ENCODE results near the gene MAU2.

The MAU2 gene

DNA sequence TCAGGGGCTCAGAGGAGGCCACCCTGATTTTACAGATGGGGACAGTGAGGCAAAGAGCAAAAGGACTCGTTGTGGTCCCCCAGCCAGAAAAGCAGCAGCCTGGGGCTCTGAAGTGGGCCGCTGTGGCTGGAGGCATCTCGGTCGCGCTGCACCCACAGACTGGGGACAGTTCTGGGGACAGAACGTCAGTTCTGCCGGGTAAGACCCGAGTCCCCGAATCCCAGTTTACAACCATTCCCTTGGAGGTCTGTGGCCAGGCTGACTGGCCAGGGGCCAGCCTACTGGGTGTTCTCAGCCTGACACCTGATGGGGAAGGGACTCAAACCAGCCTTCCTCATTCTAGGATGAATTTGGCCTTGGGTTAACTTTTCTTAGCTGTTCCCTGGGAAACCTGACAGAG lies 14.4 kb upstream of the MAU2 start:
- H3K27ac ChIP-seq (ENCODE audit: low read depth, low read length) = no peak overlapping the region
- H3K9ac ChIP-seq (ENCODE audit: low read depth, low read length) = no peak overlapping the region
- no peaks in the 10 kb centered on the region for H3K9me3 ChIP-seq (ENCODE audit: insufficient read depth, low read depth, low read length)
- H3K36me3 ChIP-seq (ENCODE audit: insufficient read depth, low read length) = peaks cover 95% of the 10 kb centered on the region
- H3K4me1 ChIP-seq (ENCODE audit: insufficient read depth, low read length) = no peaks in the 10 kb centered on the region
- no peak overlapping the region for H3K4me3 ChIP-seq (ENCODE audit: low read length)
- 96% methylated on average over 9 of the region's 9 CpGs for WGBS
- H3K27me3 ChIP-seq (ENCODE audit: insufficient read depth, low read length) = no peaks in the 10 kb centered on the region

DNA sequence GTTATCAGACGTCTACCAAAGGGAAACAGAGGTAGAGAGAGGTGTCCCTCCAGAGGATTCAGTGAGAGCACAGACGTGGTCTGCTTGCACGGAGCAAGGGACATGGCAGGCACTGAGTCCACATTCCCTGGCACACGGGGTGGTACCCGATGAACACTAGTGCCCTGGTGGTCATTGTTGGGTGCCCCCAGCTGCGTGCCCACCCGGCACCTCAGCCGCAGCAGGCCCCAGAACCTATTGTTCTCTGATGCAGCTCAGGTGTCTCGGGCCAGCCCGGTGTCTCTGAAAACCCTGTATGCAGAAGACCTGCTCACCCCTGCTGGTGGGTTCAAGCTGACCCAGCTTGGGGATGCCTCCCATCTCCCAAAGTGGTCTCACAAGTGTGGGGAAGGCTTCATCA lies 12.3 kb upstream of the MAU2 start:
- H3K4me3 ChIP-seq (ENCODE audit: low read length) = no peak overlapping the region
- no peak overlapping the region for H3K27ac ChIP-seq (ENCODE audit: low read depth, low read length)
- no peak overlapping the region for H3K9ac ChIP-seq (ENCODE audit: low read depth, low read length)
- H3K4me1 ChIP-seq (ENCODE audit: insufficient read depth, low read length) = no peaks in the 10 kb centered on the region
- H3K27me3 ChIP-seq (ENCODE audit: insufficient read depth, low read length) = no peaks in the 10 kb centered on the region
- no peaks in the 10 kb centered on the region for H3K9me3 ChIP-seq (ENCODE audit: insufficient read depth, low read depth, low read length)
- H3K36me3 ChIP-seq (ENCODE audit: insufficient read depth, low read length) = peaks cover 92% of the 10 kb centered on the region
- 98% methylated on average over 10 of the region's 10 CpGs for WGBS

DNA sequence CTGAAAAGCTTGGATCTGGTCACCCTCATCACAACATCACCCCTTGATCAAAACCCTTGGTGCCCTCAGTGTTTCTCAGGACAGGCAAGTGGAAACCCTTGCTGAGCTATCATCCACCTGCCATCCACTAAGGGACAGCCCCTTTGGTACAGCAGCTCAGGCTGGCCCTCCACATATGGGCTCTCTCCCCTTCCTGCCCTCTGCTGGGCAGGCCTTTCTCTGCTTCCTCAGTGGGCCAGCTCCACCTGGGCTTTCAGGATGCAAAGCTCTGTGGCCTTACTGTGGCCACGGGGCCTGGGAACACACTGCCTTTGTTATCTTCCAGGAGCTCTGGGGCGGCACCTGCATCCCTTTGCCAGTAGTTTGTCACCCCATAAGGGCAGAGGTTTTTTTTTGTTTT lies 5.2 kb upstream of the MAU2 start:
- Histone ChIP-seq H3K4me3 (ENCODE audit: low read length) (no peak overlapping the region), H3K27ac (ENCODE audit: low read depth, low read length) (no peak overlapping the region), H3K36me3 (ENCODE audit: insufficient read depth, low read length) (peaks cover 57% of the 10 kb centered on the region), H3K9ac (ENCODE audit: low read depth, low read length) (no peak overlapping the region), H3K9me3 (ENCODE audit: insufficient read depth, low read depth, low read length) (no peaks in the 10 kb centered on the region), H3K4me1 (ENCODE audit: insufficient read depth, low read length) (no peaks in the 10 kb centered on the region), H3K27me3 (ENCODE audit: insufficient read depth, low read length) (no peaks in the 10 kb centered on the region)
- WGBS = 87% methylated on average over 2 of the region's 2 CpGs

DNA sequence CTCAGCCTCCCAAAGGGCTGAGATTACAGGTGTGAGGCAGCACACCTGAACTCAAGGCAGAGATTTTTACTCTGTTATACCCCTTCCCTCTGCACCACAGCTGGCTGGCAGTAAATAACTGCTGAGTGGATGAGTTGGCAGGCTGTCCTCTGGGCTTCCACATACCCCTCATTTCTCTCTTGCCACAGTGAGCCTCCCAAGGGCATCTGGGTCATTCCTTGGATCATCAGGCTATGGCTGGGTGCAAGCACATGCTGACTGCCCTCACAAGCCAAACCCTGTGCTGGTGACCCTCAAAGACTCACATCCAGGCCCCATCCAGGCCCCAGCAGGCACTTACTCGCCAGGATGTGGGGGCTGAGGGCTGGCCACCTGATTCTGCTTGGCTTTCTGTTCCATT lies 4.5 kb upstream of the MAU2 start:
- Histone ChIP-seq H3K4me3 (ENCODE audit: low read length) (no peak overlapping the region), H3K9ac (ENCODE audit: low read depth, low read length) (no peak overlapping the region), H3K9me3 (ENCODE audit: insufficient read depth, low read depth, low read length) (no peaks in the 10 kb centered on the region), H3K27me3 (ENCODE audit: insufficient read depth, low read length) (no peaks in the 10 kb centered on the region), H3K4me1 (ENCODE audit: insufficient read depth, low read length) (no peaks in the 10 kb centered on the region), H3K36me3 (ENCODE audit: insufficient read depth, low read length) (peaks cover 50% of the 10 kb centered on the region), H3K27ac (ENCODE audit: low read depth, low read length) (no peak overlapping the region)
- WGBS = 93% methylated on average over 1 of the region's 1 CpG

DNA sequence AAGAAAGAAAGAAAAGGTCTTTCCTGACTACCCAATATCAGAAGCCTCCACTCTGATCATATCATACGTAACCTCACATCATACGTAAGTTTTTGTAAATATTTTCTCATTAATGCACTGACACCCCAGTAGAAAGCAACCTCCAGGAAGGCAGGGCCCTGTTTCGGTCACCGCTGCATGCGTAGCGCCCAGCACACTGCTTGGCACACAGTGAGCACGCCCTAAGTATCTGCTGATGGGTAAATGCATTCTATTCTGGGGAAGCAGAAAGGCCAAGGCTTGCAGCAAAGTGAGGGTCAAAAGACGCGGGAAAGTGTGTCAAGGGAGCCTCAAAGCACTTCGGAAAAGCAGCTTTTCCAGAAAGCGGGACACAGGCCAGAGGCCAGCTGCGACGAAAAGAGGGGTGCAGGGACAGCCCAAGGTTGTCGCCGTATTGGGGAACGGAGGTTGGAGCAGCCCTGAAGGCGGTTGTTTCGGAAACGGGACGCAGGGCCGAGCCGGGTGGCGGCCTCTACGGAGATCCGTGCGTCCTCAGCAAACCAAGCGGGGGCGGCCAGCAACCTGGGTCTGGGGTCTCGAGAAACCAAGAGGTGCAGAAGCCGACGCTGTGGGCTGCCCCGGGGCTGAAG lies 783 bp upstream of the MAU2 start:
- 11% methylated on average over 32 of the region's 32 CpGs for WGBS
- Histone ChIP-seq H3K27ac (ENCODE audit: low read depth, low read length) (peak overlapping the region; percentile 95), H3K9me3 (ENCODE audit: insufficient read depth, low read depth, low read length) (no peaks in the 10 kb centered on the region)

DNA sequence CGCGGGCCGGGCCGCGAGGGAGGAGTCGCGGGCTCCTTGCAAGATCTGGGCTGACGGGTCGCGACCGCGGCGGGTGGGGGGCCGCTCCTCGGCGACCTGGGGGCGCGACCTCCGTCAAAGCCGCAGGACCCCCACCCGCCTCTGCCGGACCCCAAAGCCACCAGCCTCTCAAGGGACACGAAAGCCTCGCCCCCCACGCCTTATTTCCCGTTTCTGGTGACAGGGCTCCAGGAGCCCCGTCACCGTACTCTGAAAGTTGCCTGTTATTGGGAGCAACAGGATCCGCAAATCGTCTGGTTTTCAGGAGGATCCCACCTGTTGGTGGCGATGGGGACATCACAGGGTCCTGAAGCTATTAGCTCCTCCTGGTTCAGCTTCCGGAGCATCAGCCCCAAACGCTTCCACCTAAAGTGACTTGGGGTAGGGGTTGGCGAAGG lies 530 bp downstream of the MAU2 start:
- peak overlapping the region; percentile 97 for H3K9ac ChIP-seq (ENCODE audit: low read depth, low read length)
- no peaks in the 10 kb centered on the region for H3K27me3 ChIP-seq (ENCODE audit: insufficient read depth, low read length)
- H3K9me3 ChIP-seq (ENCODE audit: insufficient read depth, low read depth, low read length) = no peaks in the 10 kb centered on the region
- peaks cover 34% of the 10 kb centered on the region for H3K36me3 ChIP-seq (ENCODE audit: insufficient read depth, low read length)
- WGBS = 2% methylated on average over 34 of the region's 34 CpGs
- peak overlapping the region; percentile 81 for H3K4me3 ChIP-seq (ENCODE audit: low read length)
- H3K27ac ChIP-seq (ENCODE audit: low read depth, low read length) = peak overlapping the region; percentile 95
- no peaks in the 10 kb centered on the region for H3K4me1 ChIP-seq (ENCODE audit: insufficient read depth, low read length)

More for the DNA sequence above, 783 bp upstream of the MAU2 start:
- peaks cover 35% of the 10 kb centered on the region for H3K36me3 ChIP-seq (ENCODE audit: insufficient read depth, low read length)
- no peaks in the 10 kb centered on the region for H3K27me3 ChIP-seq (ENCODE audit: insufficient read depth, low read length)
- H3K9ac ChIP-seq (ENCODE audit: low read depth, low read length) = peak overlapping the region; percentile 97
- peak overlapping the region; percentile 81 for H3K4me3 ChIP-seq (ENCODE audit: low read length)
- no peaks in the 10 kb centered on the region for H3K4me1 ChIP-seq (ENCODE audit: insufficient read depth, low read length)

DNA sequence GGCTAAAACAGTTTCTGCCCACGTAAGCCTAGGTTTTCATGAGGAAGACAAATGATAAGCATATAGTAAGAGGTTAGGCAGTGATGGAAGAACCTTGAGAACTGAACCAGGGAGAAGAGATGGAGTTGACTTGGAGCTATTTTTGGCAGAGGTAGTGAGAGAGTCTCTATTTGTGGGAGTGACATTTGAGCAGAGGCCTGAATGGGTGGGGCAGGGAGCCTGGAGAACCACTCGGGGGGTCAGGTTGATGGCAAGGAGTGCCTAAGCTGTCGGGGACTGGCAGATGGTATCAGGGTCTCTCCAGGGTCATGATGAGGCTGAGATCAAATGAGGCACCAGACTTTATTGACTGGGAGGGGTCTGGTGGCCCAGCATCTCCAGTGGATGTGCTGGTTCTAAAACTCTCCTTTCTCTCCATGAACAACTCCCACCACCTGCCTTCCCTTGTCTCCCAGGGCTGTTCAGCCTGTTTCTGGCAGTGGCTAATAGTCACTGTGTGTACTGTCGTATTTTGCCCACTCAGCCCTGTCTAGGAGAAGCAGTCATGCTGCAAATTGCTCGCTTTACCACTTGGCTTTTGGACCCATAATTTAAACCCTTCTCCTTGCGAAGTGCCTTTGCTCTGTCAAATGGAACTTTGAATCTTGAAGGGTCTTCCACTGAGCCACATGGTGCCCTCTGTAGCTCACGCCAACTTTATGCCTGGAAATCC lies 3.6 kb downstream of the MAU2 start:
- no peaks in the 10 kb centered on the region for H3K27me3 ChIP-seq (ENCODE audit: insufficient read depth, low read length)
- no peak overlapping the region for H3K27ac ChIP-seq (ENCODE audit: low read depth, low read length)
- H3K36me3 ChIP-seq (ENCODE audit: insufficient read depth, low read length) = peaks cover 42% of the 10 kb centered on the region
- H3K4me3 ChIP-seq (ENCODE audit: low read length) = no peak overlapping the region
- 94% methylated on average over 7 of the region's 7 CpGs for WGBS
- H3K9ac ChIP-seq (ENCODE audit: low read depth, low read length) = no peak overlapping the region
- H3K9me3 ChIP-seq (ENCODE audit: insufficient read depth, low read depth, low read length) = no peaks in the 10 kb centered on the region
- no peaks in the 10 kb centered on the region for H3K4me1 ChIP-seq (ENCODE audit: insufficient read depth, low read length)

DNA sequence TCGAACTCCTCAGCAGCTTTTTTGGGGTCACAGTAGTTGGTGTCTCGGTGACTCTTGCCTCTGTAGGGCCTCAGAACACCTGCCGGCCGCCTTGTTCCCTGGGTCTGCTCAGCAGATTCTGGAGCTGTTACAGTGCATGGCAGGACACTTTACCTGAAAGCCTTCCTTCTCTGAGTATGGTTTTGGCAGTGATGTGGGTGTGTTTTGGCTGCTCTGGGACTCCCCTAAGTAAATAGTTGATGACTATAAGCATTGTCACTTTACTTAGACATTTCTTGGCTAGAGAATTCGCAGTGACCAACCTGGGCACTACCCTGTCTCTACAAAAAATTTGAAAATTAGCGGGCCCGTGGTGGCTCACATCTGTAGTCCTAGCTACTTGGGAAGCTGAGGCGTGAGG lies 7.0 kb downstream of the MAU2 start:
- Histone ChIP-seq H3K36me3 (ENCODE audit: insufficient read depth, low read length) (peaks cover 58% of the 10 kb centered on the region), H3K27ac (ENCODE audit: low read depth, low read length) (no peak overlapping the region), H3K9me3 (ENCODE audit: insufficient read depth, low read depth, low read length) (no peaks in the 10 kb centered on the region), H3K4me3 (ENCODE audit: low read length) (no peak overlapping the region), H3K4me1 (ENCODE audit: insufficient read depth, low read length) (no peaks in the 10 kb centered on the region), H3K27me3 (ENCODE audit: insufficient read depth, low read length) (no peaks in the 10 kb centered on the region), H3K9ac (ENCODE audit: low read depth, low read length) (no peak overlapping the region)
- WGBS = 97% methylated on average over 8 of the region's 8 CpGs

DNA sequence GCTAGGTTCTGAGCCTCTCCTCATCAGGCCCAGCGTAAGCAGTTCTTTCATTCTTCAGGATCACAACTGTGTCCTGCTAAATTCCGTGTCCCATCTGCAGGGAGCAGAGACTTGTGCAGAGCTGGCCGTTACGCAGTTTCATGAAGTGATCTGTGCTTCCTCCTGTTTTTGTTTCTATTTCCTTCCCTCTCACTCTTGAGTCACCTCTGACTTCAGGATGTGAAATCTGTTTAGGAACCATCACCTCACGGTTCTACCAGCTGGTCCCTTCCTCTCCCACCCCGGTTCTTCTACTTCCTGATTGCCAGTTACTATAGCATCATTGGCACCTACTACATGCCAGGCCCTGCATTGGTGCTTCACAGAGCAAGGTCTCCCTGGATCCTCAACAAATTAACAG lies 8.5 kb downstream of the MAU2 start:
- no peak overlapping the region for H3K9ac ChIP-seq (ENCODE audit: low read depth, low read length)
- no peak overlapping the region for H3K27ac ChIP-seq (ENCODE audit: low read depth, low read length)
- no peaks in the 10 kb centered on the region for H3K4me1 ChIP-seq (ENCODE audit: insufficient read depth, low read length)
- 80% methylated on average over 6 of the region's 6 CpGs for WGBS
- H3K9me3 ChIP-seq (ENCODE audit: insufficient read depth, low read depth, low read length) = no peaks in the 10 kb centered on the region
- H3K36me3 ChIP-seq (ENCODE audit: insufficient read depth, low read length) = peaks cover 61% of the 10 kb centered on the region
- no peak overlapping the region for H3K4me3 ChIP-seq (ENCODE audit: low read length)
- no peaks in the 10 kb centered on the region for H3K27me3 ChIP-seq (ENCODE audit: insufficient read depth, low read length)

DNA sequence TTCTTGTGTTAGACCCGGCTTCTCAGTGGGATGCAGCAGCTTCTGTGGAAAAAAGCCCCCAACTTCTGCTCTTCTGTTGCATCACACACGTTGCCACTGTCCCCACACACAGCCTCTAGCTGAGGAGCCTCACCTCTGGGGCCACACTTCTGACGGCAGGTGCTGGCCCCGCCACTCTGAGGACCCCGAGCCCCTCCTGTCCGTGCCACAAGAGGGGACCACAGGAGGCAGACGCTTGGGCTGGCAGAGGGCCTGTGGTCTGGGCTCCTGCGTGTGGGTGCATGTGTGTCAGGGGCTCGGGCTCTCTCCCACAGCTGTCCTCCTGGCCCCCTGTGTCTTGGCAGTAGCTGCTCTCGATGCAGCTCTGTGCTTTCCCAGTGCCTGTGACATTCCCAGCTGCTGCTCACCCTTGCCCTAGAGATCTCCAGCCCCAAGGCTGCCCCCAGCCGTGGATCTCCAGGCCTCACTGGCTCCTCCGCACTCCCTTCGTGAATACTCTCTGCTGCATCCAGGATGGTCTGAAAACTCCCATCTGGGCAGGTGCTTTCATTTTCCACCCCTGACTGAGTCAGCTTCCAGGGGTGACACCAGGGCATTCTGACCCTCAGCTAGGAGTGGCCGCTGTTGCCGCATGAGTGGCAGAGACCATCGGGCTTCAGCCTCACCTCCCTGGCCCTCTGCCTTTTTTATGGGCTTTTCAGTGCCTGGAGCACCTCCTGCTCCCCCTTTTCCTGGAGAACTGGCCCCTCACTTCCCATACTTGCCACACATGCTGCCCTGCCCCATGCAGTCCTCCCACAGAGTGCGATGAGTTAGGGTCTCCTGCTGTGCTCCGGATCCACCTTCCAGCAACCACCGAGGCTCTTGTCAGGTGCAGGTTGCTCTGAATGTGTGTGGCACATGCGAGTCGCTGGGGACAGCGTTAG lies 13.7 kb downstream of the MAU2 start:
- 93% methylated on average over 22 of the region's 22 CpGs for WGBS
- no peaks in the 10 kb centered on the region for H3K27me3 ChIP-seq (ENCODE audit: insufficient read depth, low read length)
- no peaks in the 10 kb centered on the region for H3K4me1 ChIP-seq (ENCODE audit: insufficient read depth, low read length)
- H3K27ac ChIP-seq (ENCODE audit: low read depth, low read length) = no peak overlapping the region
- H3K9ac ChIP-seq (ENCODE audit: low read depth, low read length) = peak overlapping the region; percentile 16; the same call in 1 of the 2 replicates
- H3K9me3 ChIP-seq (ENCODE audit: insufficient read depth, low read depth, low read length) = no peaks in the 10 kb centered on the region
- peaks cover 74% of the 10 kb centered on the region for H3K36me3 ChIP-seq (ENCODE audit: insufficient read depth, low read length)
- H3K4me3 ChIP-seq (ENCODE audit: low read length) = no peak overlapping the region

DNA sequence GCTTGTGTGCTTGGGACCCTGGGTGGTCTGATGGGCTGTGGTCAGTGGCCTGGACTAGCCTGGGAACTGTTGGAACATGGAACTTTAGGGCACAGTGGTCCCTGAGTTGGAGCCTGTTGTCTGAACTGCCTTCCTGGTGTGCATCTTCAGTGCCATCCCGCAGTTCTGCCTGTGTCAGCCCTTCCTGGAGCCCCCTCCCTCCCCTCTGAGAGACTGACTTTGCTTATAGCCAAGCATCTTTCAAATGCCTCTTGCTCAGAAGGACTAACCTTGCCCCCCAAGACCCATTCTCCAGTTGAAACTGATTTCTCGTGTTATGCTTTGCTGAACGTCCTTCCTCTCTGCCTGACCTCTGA lies 14.3 kb downstream of the MAU2 start:
- Histone ChIP-seq H3K9me3 (ENCODE audit: insufficient read depth, low read depth, low read length) (no peaks in the 10 kb centered on the region), H3K4me3 (ENCODE audit: low read length) (no peak overlapping the region), H3K4me1 (ENCODE audit: insufficient read depth, low read length) (no peaks in the 10 kb centered on the region), H3K9ac (ENCODE audit: low read depth, low read length) (no peak overlapping the region; the same call in 1 of the 2 replicates), H3K36me3 (ENCODE audit: insufficient read depth, low read length) (peaks cover 70% of the 10 kb centered on the region), H3K27ac (ENCODE audit: low read depth, low read length) (no peak overlapping the region), H3K27me3 (ENCODE audit: insufficient read depth, low read length) (no peaks in the 10 kb centered on the region)
- 90% methylated on average over 3 of the region's 3 CpGs for WGBS

All from HUES64 (cell line).